Spleen (tissue), 7 donors: Measurements from ENCODE around the gene DNMBP.

Experiments
- CTCF ChIP-seq, 11 experiments: fragments of 200-600 bp in 7 of 11; fragments of 450-650 bp in 4 of 11; sonication (generic) in 4 of 11; IDR thresholded peaks in 8 of 11; conservative IDR thresholded peaks in 3 of 11; 1 replicate in 7 of 11; 2 replicates in 4 of 11; pipeline versions ENCODE4 v1.4.0 to v1.8.0; 2016 to 2021; ENCODE audit warnings: antibody characterized with exemption in 11 of 11, inconsistent platforms in 4 of 11, mild to moderate bottlenecking in 1 of 11
- POLR2AphosphoS5 ChIP-seq, 3 donors: sonication (generic); formaldehyde crosslinking; IDR thresholded peaks; one replicate each; pipeline ENCODE4 v1.5.1; 2017; ENCODE audit warnings: antibody characterized with exemption in 3 of 3
- donor health status: DM: no; HTN: no; CAD: no; lungs with moderate emphysema.
- donor health status: DM: no; HTN: no; CAD: no.
- donor health status: DM: no; HTN: no; CAD: no.

- TF ChIP-seq CTCF (IDR thresholded peaks at IDR 0.05 in 8 of 11, conservative IDR thresholded peaks at IDR 0.05 in 3 of 11) (no peak), POLR2AphosphoS5 (IDR thresholded peaks at IDR 0.05) (no peak)
Measured at GRCh38 chr10:100027416-100027815, 17.7 kb upstream of the DNMBP start.
